ENCODE data around the gene MYO3B.

DNA sequence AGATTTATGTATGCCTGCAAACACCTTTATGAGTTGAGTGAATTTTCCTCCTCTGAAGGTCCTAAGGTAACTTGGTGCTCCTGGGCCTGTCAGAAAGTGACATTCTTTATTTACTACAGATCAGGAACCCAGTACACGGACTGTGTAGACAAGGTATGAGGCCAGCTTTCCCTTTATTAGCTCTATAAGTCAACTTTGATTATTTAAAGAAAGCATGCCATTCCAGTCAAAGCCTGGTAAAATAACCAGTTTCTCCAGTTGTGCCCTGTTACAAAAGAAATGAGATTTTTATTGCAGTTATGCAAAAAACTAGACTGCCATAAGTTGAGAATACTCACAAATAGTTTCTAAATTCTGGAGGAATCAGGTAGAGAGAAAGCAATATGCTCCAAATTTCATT is 271.1 kb downstream of the MYO3B start:
- TF ChIP-seq, protein P1, sequence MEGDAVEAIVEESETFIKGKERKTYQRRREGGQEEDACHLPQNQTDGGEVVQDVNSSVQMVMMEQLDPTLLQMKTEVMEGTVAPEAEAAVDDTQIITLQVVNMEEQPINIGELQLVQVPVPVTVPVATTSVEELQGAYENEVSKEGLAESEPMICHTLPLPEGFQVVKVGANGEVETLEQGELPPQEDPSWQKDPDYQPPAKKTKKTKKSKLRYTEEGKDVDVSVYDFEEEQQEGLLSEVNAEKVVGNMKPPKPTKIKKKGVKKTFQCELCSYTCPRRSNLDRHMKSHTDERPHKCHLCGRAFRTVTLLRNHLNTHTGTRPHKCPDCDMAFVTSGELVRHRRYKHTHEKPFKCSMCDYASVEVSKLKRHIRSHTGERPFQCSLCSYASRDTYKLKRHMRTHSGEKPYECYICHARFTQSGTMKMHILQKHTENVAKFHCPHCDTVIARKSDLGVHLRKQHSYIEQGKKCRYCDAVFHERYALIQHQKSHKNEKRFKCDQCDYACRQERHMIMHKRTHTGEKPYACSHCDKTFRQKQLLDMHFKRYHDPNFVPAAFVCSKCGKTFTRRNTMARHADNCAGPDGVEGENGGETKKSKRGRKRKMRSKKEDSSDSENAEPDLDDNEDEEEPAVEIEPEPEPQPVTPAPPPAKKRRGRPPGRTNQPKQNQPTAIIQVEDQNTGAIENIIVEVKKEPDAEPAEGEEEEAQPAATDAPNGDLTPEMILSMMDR (IDR thresholded peaks at IDR 0.05) = no peak
- no peak for TF ChIP-seq ZFX (IDR thresholded peaks at IDR 0.05; ENCODE audit: borderline replicate concordance)
